Cardiac septum (tissue), 1 donor: ENCODE results near the gene RANBP3. TPM values are rescaled to one million over a fixed set of nuclear protein-coding genes. Genes with fewer than 3 reads are reported as not detected.
"Not testable (repeated sequence)": the region's sequence is repeated elsewhere in the genome, so short reads cannot be mapped to it uniquely, and the experiment has no call there.

Source experiments
- DNase-seq: peaks from one replicate; pipeline ENCODE4 v3.0.0-alpha.2; 2020; ENCODE audit warnings: low spot score
- intact Hi-C: fragments of 100-400 bp; cut with DNase I; formaldehyde crosslinking; loops from one replicate; pipeline ENCODE4 v1.14.0; 2022
- total RNA-seq: library from RNA; stranded (reverse); fragmentation: NEBNext Ultra II Directional; extraction: Animal tissue kit (Norgen Biotek cat#: 25700); gene quantifications from one replicate; pipeline ENCODE4 v1.2.1, GENCODE V29; 2021
- donor health status: DM: no; HTN: no; CAD: no.

The RANBP3 gene
- total RNA-seq, 1 donor from 2014 or later = 49.0 TPM

- intact Hi-C loops = no loop called here
- no peak for DNase-seq
These were observed 33.9 kb upstream of the RANBP3 start for GRCh38 chr19:6011794-6012193.

GRCh38 chr19:6011206-6011605 lies 33.3 kb upstream of the RANBP3 start:
- DNase-seq = no peak
- intact Hi-C loops = no loop called here

- intact Hi-C loops = no loop called here
- DNase-seq = no peak
These were observed 32.2 kb upstream of the RANBP3 start for GRCh38 chr19:6010107-6010506.

GRCh38 chr19:6007866-6008265 lies 29.9 kb upstream of the RANBP3 start:
- no peak for DNase-seq
- intact Hi-C loops = no loop called here

- DNase-seq = no peak
- intact Hi-C loops = no loop called here
These were observed 29.0 kb upstream of the RANBP3 start for GRCh38 chr19:6006896-6007295.

- intact Hi-C loops, DNase-seq: not testable (repeated sequence)
These were observed 28.1 kb upstream of the RANBP3 start for GRCh38 chr19:6006070-6006446.

GRCh38 chr19:6005321-6006069 lies 27.6 kb upstream of the RANBP3 start:
- no peak for DNase-seq
- intact Hi-C loops = no loop called here

GRCh38 chr19:6003976-6004375 lies 26.0 kb upstream of the RANBP3 start:
- DNase-seq = no peak
- intact Hi-C loops = no loop called here

- intact Hi-C loops = no loop called here
- no peak for DNase-seq
These were observed 24.7 kb upstream of the RANBP3 start for GRCh38 chr19:6002591-6002990.

- intact Hi-C loops = no loop called here
- DNase-seq = no peak
These were observed 22.4 kb upstream of the RANBP3 start for GRCh38 chr19:6000228-6000847.

- no peak for DNase-seq
- intact Hi-C loops = no loop called here
These were observed 21.8 kb upstream of the RANBP3 start for GRCh38 chr19:5999693-6000092.

- no peak for DNase-seq
- intact Hi-C loops = no loop called here
These were observed 19.4 kb upstream of the RANBP3 start for GRCh38 chr19:5997371-5997770.

GRCh38 chr19:5996623-5997320 lies 18.8 kb upstream of the RANBP3 start:
- no peak for DNase-seq
- intact Hi-C loops = no loop called here

GRCh38 chr19:5996102-5996501 lies 18.2 kb upstream of the RANBP3 start:
- intact Hi-C loops = no loop called here
- no peak for DNase-seq

- no peak for DNase-seq
- intact Hi-C loops = no loop called here
These were observed 17.7 kb upstream of the RANBP3 start for GRCh38 chr19:5995606-5996005.

- DNase-seq = no peak
- intact Hi-C loops = no loop called here
These were observed 16.6 kb upstream of the RANBP3 start for GRCh38 chr19:5994405-5995165.

GRCh38 chr19:5993648-5994358 lies 15.9 kb upstream of the RANBP3 start:
- intact Hi-C loops = no loop called here
- no peak for DNase-seq

GRCh38 chr19:5993201-5993600 lies 15.3 kb upstream of the RANBP3 start:
- no peak for DNase-seq
- intact Hi-C loops = no loop called here

- intact Hi-C loops = no loop called here
- DNase-seq = no peak
These were observed 14.8 kb upstream of the RANBP3 start for GRCh38 chr19:5992756-5993155.
